ENCODE data around the gene AKR1D1. TPM values are rescaled to one million over a fixed set of nuclear protein-coding genes. Genes with fewer than 3 reads are reported as not detected.

Gene AKR1D1
- total and polyA plus RNA-seq, 2 donors (not counting 1 experiment from before 2014, with no cell fraction given), result not detected

DNA sequence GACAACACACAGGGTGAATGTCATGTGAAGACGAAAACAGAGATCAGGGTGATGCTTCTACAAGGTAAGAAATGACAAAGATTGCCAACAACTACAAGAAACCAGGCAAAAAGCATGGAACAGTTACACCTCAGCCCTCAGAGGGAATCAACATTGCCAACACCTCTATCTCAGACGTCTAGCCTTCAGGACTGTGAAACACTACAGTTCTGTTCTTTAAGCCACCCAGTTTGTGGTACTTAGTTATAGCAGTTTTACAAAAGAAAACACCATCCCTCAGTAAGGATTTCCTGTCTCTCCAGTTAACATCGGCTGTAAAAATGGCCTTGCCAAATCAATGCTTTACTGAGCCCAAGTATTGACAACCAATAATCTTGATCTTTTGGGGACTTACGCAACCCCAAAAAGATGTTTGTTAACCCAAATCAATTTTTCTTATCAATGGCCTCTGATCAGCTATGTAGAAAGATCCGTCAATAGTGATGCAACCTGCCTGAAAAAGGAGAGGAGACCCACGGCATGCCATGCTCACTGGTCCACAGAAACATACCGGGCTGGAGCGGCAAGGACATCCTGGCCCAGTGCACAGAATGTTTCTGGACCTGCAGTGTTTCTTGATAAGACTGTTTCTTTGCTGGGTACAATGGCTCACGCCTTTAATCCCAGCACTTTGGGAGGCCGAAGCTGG is 44.0 kb downstream of the AKR1D1 start:
- Histone ChIP-seq H3K79me2 (ENCODE audit: control insufficient read depth, insufficient read depth, low read length) (no peaks in the 10 kb centered on the region), H4K20me1 (ENCODE audit: control insufficient read depth, extremely low read depth, insufficient read depth, low read length) (no peaks in the 10 kb centered on the region), H2AFZ (ENCODE audit: low read length) (no peak overlapping the region), H3K9me3 (ENCODE audit: control insufficient read depth, insufficient read depth, low read depth, low read length) (no peaks in the 10 kb centered on the region), H3K4me1 (ENCODE audit: control insufficient read depth, extremely low read depth, insufficient read depth, low read length) (no peaks in the 10 kb centered on the region), H3K9ac (ENCODE audit: insufficient read depth, low read length) (no peak overlapping the region), H3K36me3 (ENCODE audit: control insufficient read depth, insufficient read depth, low read length) (no peaks in the 10 kb centered on the region), H3K4me3 (replicated peaks in 1 of 4; ENCODE audit: control extremely low read depth in 1 of 4, insufficient read depth in 1 of 4, low read depth in 3 of 4, low read length in 4 of 4) (no peak overlapping the region), H3K27ac (ENCODE audit: insufficient read depth, low read length) (no peak overlapping the region), H3K27me3 (ENCODE audit: control insufficient read depth, insufficient read depth, low read length) (no peaks in the 10 kb centered on the region), H3K4me2 (ENCODE audit: extremely low read depth, insufficient read depth, low read length) (no peak overlapping the region)
- TF ChIP-seq, protein P1, sequence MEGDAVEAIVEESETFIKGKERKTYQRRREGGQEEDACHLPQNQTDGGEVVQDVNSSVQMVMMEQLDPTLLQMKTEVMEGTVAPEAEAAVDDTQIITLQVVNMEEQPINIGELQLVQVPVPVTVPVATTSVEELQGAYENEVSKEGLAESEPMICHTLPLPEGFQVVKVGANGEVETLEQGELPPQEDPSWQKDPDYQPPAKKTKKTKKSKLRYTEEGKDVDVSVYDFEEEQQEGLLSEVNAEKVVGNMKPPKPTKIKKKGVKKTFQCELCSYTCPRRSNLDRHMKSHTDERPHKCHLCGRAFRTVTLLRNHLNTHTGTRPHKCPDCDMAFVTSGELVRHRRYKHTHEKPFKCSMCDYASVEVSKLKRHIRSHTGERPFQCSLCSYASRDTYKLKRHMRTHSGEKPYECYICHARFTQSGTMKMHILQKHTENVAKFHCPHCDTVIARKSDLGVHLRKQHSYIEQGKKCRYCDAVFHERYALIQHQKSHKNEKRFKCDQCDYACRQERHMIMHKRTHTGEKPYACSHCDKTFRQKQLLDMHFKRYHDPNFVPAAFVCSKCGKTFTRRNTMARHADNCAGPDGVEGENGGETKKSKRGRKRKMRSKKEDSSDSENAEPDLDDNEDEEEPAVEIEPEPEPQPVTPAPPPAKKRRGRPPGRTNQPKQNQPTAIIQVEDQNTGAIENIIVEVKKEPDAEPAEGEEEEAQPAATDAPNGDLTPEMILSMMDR (conservative IDR thresholded peaks at IDR 0.05 in 1 of 2, IDR thresholded peaks at IDR 0.05 in 1 of 2; ENCODE audit: low read depth in 1 of 2, low read length in 2 of 2), result no peak
- no peak for TF ChIP-seq EZH2 (IDR thresholded peaks at IDR 0.05; ENCODE audit: low read length, missing control alignments)
- DNase-seq (ENCODE audit: low read depth in 2 of 2), result no peak

DNA sequence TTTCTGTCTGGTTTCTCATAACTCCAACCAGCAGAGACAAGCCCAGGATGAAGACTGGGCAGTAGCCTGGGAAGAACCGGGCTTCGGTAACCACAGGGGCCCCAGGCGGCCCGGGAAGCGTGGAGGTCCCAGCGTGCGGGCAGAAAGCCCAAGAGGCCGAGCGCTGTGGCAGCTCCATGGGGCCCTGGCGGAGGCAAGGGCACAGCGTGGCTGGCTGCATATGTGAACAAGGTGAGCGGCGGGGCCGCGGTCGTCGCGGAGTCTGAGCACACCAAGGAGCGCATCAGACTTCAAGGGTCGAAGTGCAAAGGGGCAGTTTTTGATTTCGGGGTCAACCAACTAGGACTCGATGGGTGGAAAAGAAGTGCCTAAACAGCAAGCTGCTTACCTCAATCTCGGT is 45.9 kb downstream of the AKR1D1 start:
- Histone ChIP-seq H3K36me3 (ENCODE audit: control insufficient read depth, insufficient read depth, low read length) (no peaks in the 10 kb centered on the region), H3K4me1 (ENCODE audit: control insufficient read depth, extremely low read depth, insufficient read depth, low read length) (no peaks in the 10 kb centered on the region), H3K4me3 (replicated peaks in 1 of 4; ENCODE audit: control extremely low read depth in 1 of 4, insufficient read depth in 1 of 4, low read depth in 3 of 4, low read length in 4 of 4) (no peak overlapping the region), H2AFZ (ENCODE audit: low read length) (no peak overlapping the region), H3K27me3 (ENCODE audit: control insufficient read depth, insufficient read depth, low read length) (no peaks in the 10 kb centered on the region), H3K79me2 (ENCODE audit: control insufficient read depth, insufficient read depth, low read length) (no peaks in the 10 kb centered on the region), H3K9ac (ENCODE audit: insufficient read depth, low read length) (no peak overlapping the region), H3K9me3 (ENCODE audit: control insufficient read depth, insufficient read depth, low read depth, low read length) (no peaks in the 10 kb centered on the region), H3K4me2 (ENCODE audit: extremely low read depth, insufficient read depth, low read length) (no peak overlapping the region), H4K20me1 (ENCODE audit: control insufficient read depth, extremely low read depth, insufficient read depth, low read length) (no peaks in the 10 kb centered on the region), H3K27ac (ENCODE audit: insufficient read depth, low read length) (no peak overlapping the region)
- no peak for TF ChIP-seq EZH2 (IDR thresholded peaks at IDR 0.05; ENCODE audit: low read length, missing control alignments)
- TF ChIP-seq, protein P1 (conservative IDR thresholded peaks at IDR 0.05 in 1 of 2, IDR thresholded peaks at IDR 0.05 in 1 of 2; ENCODE audit: low read depth in 1 of 2, low read length in 2 of 2), result no peak
- no peak for DNase-seq (ENCODE audit: low read depth in 2 of 2)

DNA sequence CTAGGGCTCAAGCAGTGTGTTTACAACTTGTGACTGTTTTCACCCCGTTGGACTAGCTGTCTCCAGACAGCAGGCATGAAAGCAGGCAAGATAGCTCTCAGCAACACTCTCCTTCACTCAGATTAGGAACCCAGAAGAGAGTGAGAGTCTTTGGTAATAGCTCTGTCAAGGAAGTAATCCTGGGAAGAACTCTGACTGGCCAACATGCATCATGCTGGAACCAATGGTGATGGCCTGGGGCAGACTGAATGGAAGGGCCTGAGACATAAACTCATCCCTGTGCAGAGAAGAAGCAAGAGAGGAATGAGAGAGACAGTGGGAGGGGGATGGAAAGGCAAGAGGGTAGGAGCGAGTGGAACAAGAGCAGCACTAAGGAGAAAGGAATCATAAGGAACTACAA is 48.9 kb downstream of the AKR1D1 start:
- no peaks in the 10 kb centered on the region for H3K4me1 ChIP-seq (ENCODE audit: control insufficient read depth, extremely low read depth, insufficient read depth, low read length)
- TF ChIP-seq, protein P1 (conservative IDR thresholded peaks at IDR 0.05 in 1 of 2, IDR thresholded peaks at IDR 0.05 in 1 of 2; ENCODE audit: low read depth in 1 of 2, low read length in 2 of 2), result no peak
- H3K4me2 ChIP-seq (ENCODE audit: extremely low read depth, insufficient read depth, low read length), result no peak overlapping the region
- no peak overlapping the region for H3K9ac ChIP-seq (ENCODE audit: insufficient read depth, low read length)
- no peaks in the 10 kb centered on the region for H3K79me2 ChIP-seq (ENCODE audit: control insufficient read depth, insufficient read depth, low read length)
- H3K9me3 ChIP-seq (ENCODE audit: control insufficient read depth, insufficient read depth, low read depth, low read length), result no peaks in the 10 kb centered on the region
- no peak overlapping the region for H3K27ac ChIP-seq (ENCODE audit: insufficient read depth, low read length)
- no peak overlapping the region for H3K4me3 ChIP-seq (replicated peaks in 1 of 4; ENCODE audit: control extremely low read depth in 1 of 4, insufficient read depth in 1 of 4, low read depth in 3 of 4, low read length in 4 of 4)
- H4K20me1 ChIP-seq (ENCODE audit: control insufficient read depth, extremely low read depth, insufficient read depth, low read length), result no peaks in the 10 kb centered on the region
- no peaks in the 10 kb centered on the region for H3K27me3 ChIP-seq (ENCODE audit: control insufficient read depth, insufficient read depth, low read length)
- DNase-seq (ENCODE audit: low read depth in 2 of 2), result peak in 1 of 2 donors; percentile 35
- no peaks in the 10 kb centered on the region for H3K36me3 ChIP-seq (ENCODE audit: control insufficient read depth, insufficient read depth, low read length)
- H2AFZ ChIP-seq (ENCODE audit: low read length), result no peak overlapping the region
